Tibial nerve (tissue), 4 donors: ENCODE results near the gene C4orf33. TPM values are rescaled to one million over a fixed set of nuclear protein-coding genes. Genes with fewer than 3 reads are reported as not detected.
"Not testable (repeated sequence)": the region's sequence is repeated elsewhere in the genome, so short reads cannot be mapped to it uniquely, and the experiment has no call there.

Experiments
- DNase-seq, 2 donors: peaks; one replicate each; pipeline ENCODE4 v3.0.0-alpha.2; 2019; ENCODE audit warnings: low spot score in 2 of 2
- H3K27ac ChIP-seq, 4 donors: fragments of 200-600 bp; sonication (generic) in 3 of 4; one replicate each; pipeline ENCODE4 v1.5.1; 2017 to 2019; ENCODE audit warnings: mild to moderate bottlenecking in 1 of 4
- H3K27me3 ChIP-seq, 2 donors: fragments of 200-600 bp; sonication (generic) in 1 of 2; one replicate each; pipeline versions ENCODE4 v1.5.1 to v1.6.0; 2017 to 2019
- H3K36me3 ChIP-seq, 3 donors: fragments of 200-600 bp; sonication (generic); one replicate each; pipeline ENCODE4 v1.5.1; 2018 to 2019
- H3K4me1 ChIP-seq, 4 donors: fragments of 200-600 bp; sonication (generic) in 3 of 4; one replicate each; pipeline ENCODE4 v1.5.1; 2017 to 2019
- H3K4me3 ChIP-seq, 4 donors: fragments of 200-600 bp; sonication (generic) in 3 of 4; one replicate each; pipeline ENCODE4 v1.5.1; 2017 to 2019; ENCODE audit warnings: mild to moderate bottlenecking in 1 of 4, moderate library complexity in 1 of 4
- H3K9me3 ChIP-seq, 4 donors: fragments of 200-600 bp; sonication (generic) in 3 of 4; one replicate each; pipeline ENCODE4 v1.5.1; 2017 to 2019
- EP300 ChIP-seq, 2 donors: sonication (generic); formaldehyde crosslinking; IDR thresholded peaks; one replicate each; pipeline ENCODE4 v1.6.1; 2017; ENCODE audit warnings: antibody characterized with exemption in 2 of 2, mild to moderate bottlenecking in 1 of 2
- POLR2A ChIP-seq, 2 donors: fragments of 450-650 bp; IDR thresholded peaks; one replicate each; pipeline ENCODE4 v1.6.1; 2017; ENCODE audit warnings: antibody characterized with exemption in 2 of 2, mild to moderate bottlenecking in 2 of 2, moderate library complexity in 2 of 2
- WGBS, 2 donors: methylation state at CpG; one replicate each; pipeline ENCODE4 v1.1.5; 2018; 5-methylcytosine and 5-hydroxymethylcytosine counted together
- total RNA-seq, 4 donors: library from RNA; depleted of rRNA; stranded (reverse); fragments of >200 nt; gene quantifications; one replicate each; pipeline ENCODE4 v1.1.0, GENCODE V29; 2016
- TF ChIP-seq, protein P1 (sequence below), 5 experiments: fragments of 200-600 bp in 3 of 5; fragments of 450-650 bp in 2 of 5; sonication (generic) in 3 of 5; IDR thresholded peaks; one replicate each; pipeline ENCODE4 v1.5.1; 2016 to 2019; ENCODE audit warnings: antibody characterized with exemption in 5 of 5, mild to moderate bottlenecking in 3 of 5, moderate library complexity in 2 of 5

Gene C4orf33
- total RNA-seq, 4 donors from 2014 or later: 3.3 to 12.1 (median 8.1) TPM

- DNase-seq: no peak
- Histone ChIP-seq H3K9me3 (no peaks in the 10 kb centered on the region), H3K4me1 (no peaks in the 10 kb centered on the region), H3K27me3 (no peaks in the 10 kb centered on the region), H3K36me3 (no peaks in the 10 kb centered on the region), H3K4me3 (no peak overlapping the region), H3K27ac (no peak overlapping the region)
- 91 to 93% methylated on average over 5 of the region's 5 CpGs for WGBS, 2 donors
- TF ChIP-seq EP300 (IDR thresholded peaks at IDR 0.05): no peak
- TF ChIP-seq, protein P1, sequence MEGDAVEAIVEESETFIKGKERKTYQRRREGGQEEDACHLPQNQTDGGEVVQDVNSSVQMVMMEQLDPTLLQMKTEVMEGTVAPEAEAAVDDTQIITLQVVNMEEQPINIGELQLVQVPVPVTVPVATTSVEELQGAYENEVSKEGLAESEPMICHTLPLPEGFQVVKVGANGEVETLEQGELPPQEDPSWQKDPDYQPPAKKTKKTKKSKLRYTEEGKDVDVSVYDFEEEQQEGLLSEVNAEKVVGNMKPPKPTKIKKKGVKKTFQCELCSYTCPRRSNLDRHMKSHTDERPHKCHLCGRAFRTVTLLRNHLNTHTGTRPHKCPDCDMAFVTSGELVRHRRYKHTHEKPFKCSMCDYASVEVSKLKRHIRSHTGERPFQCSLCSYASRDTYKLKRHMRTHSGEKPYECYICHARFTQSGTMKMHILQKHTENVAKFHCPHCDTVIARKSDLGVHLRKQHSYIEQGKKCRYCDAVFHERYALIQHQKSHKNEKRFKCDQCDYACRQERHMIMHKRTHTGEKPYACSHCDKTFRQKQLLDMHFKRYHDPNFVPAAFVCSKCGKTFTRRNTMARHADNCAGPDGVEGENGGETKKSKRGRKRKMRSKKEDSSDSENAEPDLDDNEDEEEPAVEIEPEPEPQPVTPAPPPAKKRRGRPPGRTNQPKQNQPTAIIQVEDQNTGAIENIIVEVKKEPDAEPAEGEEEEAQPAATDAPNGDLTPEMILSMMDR (IDR thresholded peaks at IDR 0.05): no peak
- no peak for TF ChIP-seq POLR2A (IDR thresholded peaks at IDR 0.05)
These were observed 21.8 kb downstream of the C4orf33 start for GRCh38 chr4:129117705-129118104.

DNA sequence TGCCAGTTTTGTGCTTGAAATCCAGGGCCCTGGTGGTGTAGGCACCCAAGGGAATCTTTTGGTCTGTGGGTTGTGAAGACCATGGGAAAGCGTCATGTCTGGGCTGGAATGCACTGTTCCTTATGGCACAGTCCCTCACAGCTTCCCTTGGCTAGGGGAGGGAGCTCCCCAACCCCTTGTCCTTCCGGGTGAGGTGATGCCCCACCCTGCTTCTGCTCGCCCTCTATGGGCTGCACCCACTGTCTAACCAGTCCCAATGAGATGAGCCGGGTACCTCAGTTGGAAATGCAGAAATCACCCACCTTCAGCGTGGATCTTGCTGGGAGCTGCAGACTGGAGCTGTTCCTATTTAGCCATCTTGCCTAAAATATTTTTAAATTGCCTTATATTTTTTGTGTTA lies 30.7 kb downstream of the C4orf33 start:
- 94 to 96% methylated on average over 5 of the region's 5 CpGs for WGBS, 2 donors
- H3K4me1 ChIP-seq, DNase-seq, H3K27me3 ChIP-seq, H3K4me3 ChIP-seq, H3K9me3 ChIP-seq, H3K36me3 ChIP-seq, H3K27ac ChIP-seq: not testable (repeated sequence)

GRCh38 chr4:129129143-129129542 lies 33.2 kb downstream of the C4orf33 start:
- H3K36me3 ChIP-seq: no peaks in the 10 kb centered on the region
- no peak for DNase-seq
- H3K27me3 ChIP-seq: no peaks in the 10 kb centered on the region
- H3K27ac ChIP-seq: no peak overlapping the region
- TF ChIP-seq EP300 (IDR thresholded peaks at IDR 0.05): no peak
- TF ChIP-seq, protein P1 (IDR thresholded peaks at IDR 0.05): no peak
- H3K4me3 ChIP-seq: no peak overlapping the region
- WGBS, 2 donors: 87 to 90% methylated on average over 2 of the region's 2 CpGs
- H3K9me3 ChIP-seq: peaks cover 0 to 11% (median 0%) of the 10 kb centered on the region in 4 donors
- no peaks in the 10 kb centered on the region for H3K4me1 ChIP-seq

DNA sequence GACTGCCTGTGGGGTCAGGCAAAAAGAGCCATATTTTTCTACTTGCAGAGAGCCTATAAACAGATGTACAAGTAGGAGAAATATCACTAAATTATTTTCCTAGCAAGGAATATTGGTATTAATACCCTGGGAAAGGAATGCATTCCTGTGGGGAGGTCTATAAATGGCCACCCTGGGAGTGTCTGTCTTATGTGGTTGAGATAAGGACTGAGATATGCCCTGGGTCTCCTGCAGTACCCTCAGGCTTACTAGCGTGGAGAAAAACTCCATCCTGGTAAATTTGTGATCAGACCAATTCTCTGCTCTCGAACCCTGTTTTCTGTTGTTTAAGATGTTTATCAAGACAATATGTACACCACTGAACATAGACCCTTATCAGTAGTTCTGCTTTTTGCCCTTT lies 35.4 kb downstream of the C4orf33 start:
- no peak overlapping the region for H3K4me3 ChIP-seq
- H3K4me1 ChIP-seq: no peaks in the 10 kb centered on the region
- no peaks in the 10 kb centered on the region for H3K36me3 ChIP-seq
- H3K9me3 ChIP-seq: peaks cover 0 to 8% (median 0%) of the 10 kb centered on the region in 4 donors
- no peak for TF ChIP-seq EP300 (IDR thresholded peaks at IDR 0.05)
- TF ChIP-seq, protein P1 (IDR thresholded peaks at IDR 0.05): no peak
- no peak for TF ChIP-seq POLR2A (IDR thresholded peaks at IDR 0.05)
- WGBS, 2 donors: 89 to 91% methylated on average over 2 of the region's 2 CpGs
- no peak for DNase-seq
- H3K27ac ChIP-seq: no peak overlapping the region
- no peaks in the 10 kb centered on the region for H3K27me3 ChIP-seq

DNA sequence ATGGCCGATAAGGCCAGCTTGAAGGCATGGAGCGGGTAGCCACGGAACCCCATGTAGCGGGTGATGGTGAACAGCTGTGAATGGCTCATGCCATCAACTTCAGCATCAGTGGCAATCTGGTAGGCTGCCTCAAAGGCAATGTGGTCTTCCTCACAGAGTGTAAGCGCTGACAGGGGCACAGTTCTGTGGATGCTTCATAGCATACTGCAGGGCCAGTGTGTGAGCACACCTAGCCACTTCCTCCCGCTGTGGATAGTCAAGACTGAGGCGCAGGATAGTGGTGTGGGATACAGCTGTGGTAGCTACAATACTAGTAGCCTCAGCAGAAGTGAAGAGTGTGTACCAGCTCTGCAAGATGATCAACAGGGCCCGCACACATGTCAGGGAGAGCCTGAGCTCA lies 40.5 kb downstream of the C4orf33 start:
- DNase-seq: no peak
- Histone ChIP-seq H3K27me3 (no peaks in the 10 kb centered on the region), H3K9me3 (peaks cover 0 to 5% (median 0%) of the 10 kb centered on the region in 4 donors), H3K4me3 (no peak overlapping the region), H3K27ac (no peak overlapping the region), H3K4me1 (no peaks in the 10 kb centered on the region), H3K36me3 (no peaks in the 10 kb centered on the region)
- 95 to 96% methylated on average over 7 to 8 of the region's 8 CpGs for WGBS, 2 donors
- TF ChIP-seq POLR2A (IDR thresholded peaks at IDR 0.05): no peak

- H3K36me3 ChIP-seq: no peaks in the 10 kb centered on the region
- no peaks in the 10 kb centered on the region for H3K4me1 ChIP-seq
- no peak overlapping the region for H3K27ac ChIP-seq
- no peak overlapping the region for H3K4me3 ChIP-seq
- TF ChIP-seq POLR2A (IDR thresholded peaks at IDR 0.05): no peak
- no peak for TF ChIP-seq EP300 (IDR thresholded peaks at IDR 0.05)
- TF ChIP-seq, protein P1 (IDR thresholded peaks at IDR 0.05): no peak
- 65 to 71% methylated on average over 6 of the region's 6 CpGs for WGBS, 2 donors
- H3K27me3 ChIP-seq: no peaks in the 10 kb centered on the region
- no peaks in the 10 kb centered on the region for H3K9me3 ChIP-seq
- DNase-seq: no peak
These were observed 43.0 kb downstream of the C4orf33 start for GRCh38 chr4:129138810-129139496.
